ENCODE data around the gene TENT4A. TPM values are rescaled to one million over a fixed set of nuclear protein-coding genes. Genes with fewer than 3 reads are reported as not detected.

Gene TENT4A
- total RNA-seq, 1 experiment from 2014 or later: 32.3 TPM

DNA sequence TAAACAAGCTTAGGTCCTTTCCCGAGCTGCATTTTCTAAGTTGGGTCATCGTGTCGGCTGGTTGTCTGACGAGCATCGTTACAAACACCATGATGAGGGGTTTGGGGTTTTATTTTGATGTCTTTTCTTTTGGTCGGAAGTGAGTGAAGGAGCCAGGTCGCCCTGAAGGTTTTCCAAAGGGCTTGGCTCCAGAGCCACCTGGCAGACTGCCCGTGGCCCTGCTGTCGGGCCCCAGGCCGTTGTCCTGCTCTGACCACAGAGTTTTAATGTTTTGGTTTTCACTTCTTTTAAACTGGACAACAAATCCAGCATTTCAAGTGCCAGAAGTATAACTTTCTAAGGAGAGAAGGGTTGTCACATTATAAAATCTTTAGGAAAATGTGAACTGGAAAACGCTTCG is 42.3 kb downstream of the TENT4A start:
- BruUV-seq (replicated peaks): no TSS peak
- no peaks in the 10 kb centered on the region for H3K27me3 Mint-ChIP-seq (ENCODE audit: insufficient read depth, unreplicated experiment)
- H3K27me3 ChIP-seq (replicated peaks; ENCODE audit: control insufficient read depth, insufficient read depth, low read length): no peaks in the 10 kb centered on the region
- peaks cover 7% of the 10 kb centered on the region for H3K36me3 ChIP-seq (ENCODE audit: control insufficient read depth, insufficient read depth, low read length)
- ChIA-PET CTCF (no interaction called here), POLR2A (no interaction called here)
- no peak overlapping the region for H3K27ac Mint-ChIP-seq (ENCODE audit: unreplicated experiment)
- TF ChIP-seq CTCF (IDR thresholded peaks at IDR 0.05; ENCODE audit: insufficient read depth in 1 of 2, low read depth in 1 of 2, low read length in 1 of 2, severe bottlenecking in 1 of 2, unreplicated experiment in 1 of 2): no peak
- H3K9me3 Mint-ChIP-seq (ENCODE audit: unreplicated experiment): no peaks in the 10 kb centered on the region
- no peaks in the 10 kb centered on the region for H3K9me3 ChIP-seq
- no peaks in the 10 kb centered on the region for H3K4me1 Mint-ChIP-seq (ENCODE audit: low read depth, unreplicated experiment)
- H3K4me3 Mint-ChIP-seq (ENCODE audit: unreplicated experiment): no peak overlapping the region
- peaks cover 11% of the 10 kb centered on the region; the same call in 1 of the 2 replicates for H3K4me1 ChIP-seq
- no peak overlapping the region for H3K4me3 ChIP-seq (ENCODE audit: low read depth, low read length)
- intact Hi-C loops (cut with micrococcal nuclease; ENCODE audit: unreplicated experiment): no loop called here
- H3K36me3 Mint-ChIP-seq (ENCODE audit: insufficient read depth, unreplicated experiment): peaks cover 94% of the 10 kb centered on the region
- no peak for DNase-seq

DNA sequence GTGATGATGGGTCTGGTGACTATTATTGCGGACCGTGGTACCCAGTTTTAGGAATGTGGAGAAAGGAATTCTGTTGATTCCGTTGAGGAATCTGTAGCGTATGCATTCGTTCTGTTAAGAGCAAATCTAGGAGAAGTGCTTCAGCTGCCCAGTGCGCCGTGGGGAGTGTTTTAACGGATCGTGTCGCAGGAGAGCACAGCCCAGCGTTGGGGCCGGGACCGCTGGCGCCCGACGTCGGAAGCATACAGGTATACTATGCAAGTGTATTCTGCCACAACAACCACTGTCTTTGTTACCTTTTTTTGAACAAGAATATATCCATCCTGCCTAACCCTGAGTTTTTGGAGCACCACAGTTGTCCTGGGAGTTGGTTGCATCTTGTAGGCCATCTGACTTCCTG is 42.7 kb downstream of the TENT4A start:
- H3K27ac Mint-ChIP-seq (ENCODE audit: unreplicated experiment): no peak overlapping the region
- no peaks in the 10 kb centered on the region for H3K27me3 Mint-ChIP-seq (ENCODE audit: insufficient read depth, unreplicated experiment)
- Histone ChIP-seq H3K9me3 (no peaks in the 10 kb centered on the region), H3K4me1 (peaks cover 11% of the 10 kb centered on the region; the same call in 1 of the 2 replicates), H3K4me3 (ENCODE audit: low read depth, low read length) (no peak overlapping the region), H3K27me3 (replicated peaks; ENCODE audit: control insufficient read depth, insufficient read depth, low read length) (no peaks in the 10 kb centered on the region), H3K36me3 (ENCODE audit: control insufficient read depth, insufficient read depth, low read length) (peaks cover 7% of the 10 kb centered on the region)
- BruUV-seq (replicated peaks): TSS peak; percentile 16
- TF ChIP-seq CTCF (IDR thresholded peaks at IDR 0.05; ENCODE audit: insufficient read depth in 1 of 2, low read depth in 1 of 2, low read length in 1 of 2, severe bottlenecking in 1 of 2, unreplicated experiment in 1 of 2): no peak
- peaks cover 93% of the 10 kb centered on the region for H3K36me3 Mint-ChIP-seq (ENCODE audit: insufficient read depth, unreplicated experiment)
- CTCF ChIA-PET: no interaction called here
- POLR2A ChIA-PET: no interaction called here
- DNase-seq: no peak
- H3K4me1 Mint-ChIP-seq (ENCODE audit: low read depth, unreplicated experiment): no peaks in the 10 kb centered on the region
- no peaks in the 10 kb centered on the region for H3K9me3 Mint-ChIP-seq (ENCODE audit: unreplicated experiment)
- H3K4me3 Mint-ChIP-seq (ENCODE audit: unreplicated experiment): no peak overlapping the region
- intact Hi-C loops (cut with micrococcal nuclease; ENCODE audit: unreplicated experiment): no loop called here

DNA sequence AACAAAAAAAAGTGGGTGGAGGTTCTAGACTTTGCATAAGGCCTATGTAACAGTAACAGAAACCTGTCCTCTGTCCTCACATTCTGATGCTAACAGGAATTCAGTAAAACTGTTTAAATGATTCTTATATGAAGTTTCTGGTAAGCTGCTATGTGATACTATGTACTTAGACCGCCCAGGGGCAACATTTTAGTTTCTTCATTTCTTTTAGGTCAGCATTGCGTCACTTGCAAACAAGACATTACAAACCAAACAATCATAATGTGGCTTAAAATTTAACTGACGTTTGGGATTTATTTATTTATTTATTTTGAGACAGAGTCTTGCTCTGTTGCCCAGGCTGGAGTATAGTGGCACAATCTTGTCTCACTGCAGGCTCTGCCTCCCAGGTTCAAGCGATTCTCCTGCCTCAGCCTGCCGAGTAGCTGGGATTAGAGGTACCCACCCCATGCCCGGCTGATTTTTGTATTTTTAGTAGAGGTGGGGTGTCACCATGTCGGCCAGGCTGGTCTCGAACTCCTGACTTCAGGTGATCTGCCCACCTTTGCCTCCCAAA is 44.3 kb downstream of the TENT4A start:
- Histone ChIP-seq H3K27me3 (replicated peaks; ENCODE audit: control insufficient read depth, insufficient read depth, low read length) (no peaks in the 10 kb centered on the region), H3K4me1 (peaks cover 11% of the 10 kb centered on the region; the same call in 1 of the 2 replicates), H3K36me3 (ENCODE audit: control insufficient read depth, insufficient read depth, low read length) (peaks cover 4% of the 10 kb centered on the region), H3K4me3 (ENCODE audit: low read depth, low read length) (no peak overlapping the region), H3K9me3 (no peaks in the 10 kb centered on the region)
- ChIA-PET POLR2A (no interaction called here), CTCF (no interaction called here)
- TF ChIP-seq CTCF (IDR thresholded peaks at IDR 0.05; ENCODE audit: insufficient read depth in 1 of 2, low read depth in 1 of 2, low read length in 1 of 2, severe bottlenecking in 1 of 2, unreplicated experiment in 1 of 2): no peak
- H3K9me3 Mint-ChIP-seq (ENCODE audit: unreplicated experiment): no peaks in the 10 kb centered on the region
- BruUV-seq (replicated peaks): no TSS peak
- peaks cover 78% of the 10 kb centered on the region for H3K36me3 Mint-ChIP-seq (ENCODE audit: insufficient read depth, unreplicated experiment)
- no peak overlapping the region for H3K27ac Mint-ChIP-seq (ENCODE audit: unreplicated experiment)
- H3K27me3 Mint-ChIP-seq (ENCODE audit: insufficient read depth, unreplicated experiment): no peaks in the 10 kb centered on the region
- DNase-seq: no peak
- no peak overlapping the region for H3K4me3 Mint-ChIP-seq (ENCODE audit: unreplicated experiment)
- intact Hi-C loops (cut with micrococcal nuclease; ENCODE audit: unreplicated experiment): no loop called here
- H3K4me1 Mint-ChIP-seq (ENCODE audit: low read depth, unreplicated experiment): no peaks in the 10 kb centered on the region

All from Caco-2 (cell line).